HEK293 (cell line): ENCODE data around the gene SAE1.

Source experiments
- BCL11A ChIP-seq: fragments of 450-650 bp; formaldehyde crosslinking; IDR thresholded peaks from 2 replicates; pipeline ENCODE4 v1.5.1; 2016; ENCODE audit warnings: low read depth, missing biosample characterization, missing genetic modification characterization
- GLI2 ChIP-seq: fragments of 450-650 bp; formaldehyde crosslinking; IDR thresholded peaks from 2 replicates; pipeline ENCODE4; 2017; ENCODE audit warnings: missing biosample characterization, missing genetic modification characterization, low read depth, borderline replicate concordance
- HIC1 ChIP-seq: fragments of 450-650 bp; formaldehyde crosslinking; IDR thresholded peaks from 2 replicates; pipeline ENCODE4 v1.5.1; 2016; ENCODE audit warnings: missing biosample characterization, missing genetic modification characterization
- HOXA7 ChIP-seq: sonication (generic); formaldehyde crosslinking; IDR thresholded peaks from 2 replicates; pipeline ENCODE4 v1.8.1; 2022; ENCODE audit warnings: missing genetic modification reagents, borderline replicate concordance
- KLF17 ChIP-seq: fragments of 450-650 bp; formaldehyde crosslinking; IDR thresholded peaks from 2 replicates; pipeline ENCODE4 v1.5.1; 2016; ENCODE audit warnings: missing biosample characterization, missing genetic modification characterization
- OVOL3 ChIP-seq: fragments of 450-650 bp; formaldehyde crosslinking; IDR thresholded peaks from 2 replicates; pipeline ENCODE4 v1.5.1; 2016; ENCODE audit warnings: missing biosample characterization, missing genetic modification characterization
- SP7 ChIP-seq: fragments of 450-650 bp; formaldehyde crosslinking; IDR thresholded peaks from 2 replicates; pipeline ENCODE4 v1.5.1; 2016; ENCODE audit warnings: missing biosample characterization, missing genetic modification characterization
- WT1 ChIP-seq: fragments of 450-650 bp; formaldehyde crosslinking; IDR thresholded peaks from 2 replicates; pipeline ENCODE4 v1.5.1; 2016; ENCODE audit warnings: missing biosample characterization, missing genetic modification characterization
- ZBTB21 ChIP-seq: fragments of 450-650 bp; formaldehyde crosslinking; IDR thresholded peaks from 2 replicates; pipeline ENCODE4 v1.5.1; 2017; ENCODE audit warnings: missing biosample characterization, missing genetic modification characterization
- ZBTB26 ChIP-seq: fragments of 450-650 bp; formaldehyde crosslinking; optimal IDR thresholded peaks from 2 replicates; pipeline ENCODE3; 2016; ENCODE audit warnings: missing biosample characterization, mild to moderate bottlenecking, missing genetic modification characterization
- ZNF138 ChIP-seq: fragments of 450-650 bp; formaldehyde crosslinking; IDR thresholded peaks from 2 replicates; pipeline ENCODE4 v1.5.1; 2016; ENCODE audit warnings: missing biosample characterization, missing genetic modification characterization, borderline replicate concordance
- ZNF175 ChIP-seq: fragments of 450-650 bp; formaldehyde crosslinking; IDR thresholded peaks from 2 replicates; pipeline ENCODE4 v1.5.1; 2016; ENCODE audit warnings: missing biosample characterization, missing genetic modification characterization
- ZNF248 ChIP-seq: fragments of 450-650 bp; formaldehyde crosslinking; IDR thresholded peaks from 2 replicates; pipeline ENCODE4 v1.5.1; 2017; ENCODE audit warnings: missing biosample characterization, missing genetic modification characterization
- ZNF26 ChIP-seq: fragments of 450-650 bp; formaldehyde crosslinking; IDR thresholded peaks from 2 replicates; pipeline ENCODE4 v1.5.1; 2016; ENCODE audit warnings: missing biosample characterization, missing genetic modification characterization
- ZNF274 ChIP-seq, 2 experiments: fragments of 200-500 bp in 1 of 2; fragments of 450-650 bp in 1 of 2; sonication (Bioruptor generic) in 1 of 2; formaldehyde crosslinking in 1 of 2; IDR thresholded peaks; 2 replicates each; pipeline versions ENCODE4 v1.5.1 to v1.6.1; 2014 to 2016; ENCODE audit warnings: borderline replicate concordance in 1 of 2, inconsistent platforms in 1 of 2, low read length in 1 of 2, missing biosample characterization in 1 of 2, missing genetic modification characterization in 1 of 2
- ZNF335 ChIP-seq: fragments of 450-650 bp; formaldehyde crosslinking; conservative IDR thresholded peaks from 2 replicates; pipeline ENCODE4 v1.5.1; 2016; ENCODE audit warnings: missing biosample characterization, missing genetic modification characterization
- ZNF416 ChIP-seq: fragments of 450-650 bp; formaldehyde crosslinking; IDR thresholded peaks from 2 replicates; pipeline ENCODE4 v1.5.1; 2016; ENCODE audit warnings: missing biosample characterization, missing genetic modification characterization
- ZNF433 ChIP-seq: fragments of 450-650 bp; formaldehyde crosslinking; IDR thresholded peaks from 2 replicates; pipeline ENCODE4 v1.5.1; 2016; ENCODE audit warnings: missing biosample characterization, missing genetic modification characterization, low read depth
- ZNF510 ChIP-seq: fragments of 450-650 bp; formaldehyde crosslinking; IDR thresholded peaks from 2 replicates; pipeline ENCODE4 v1.5.1; 2018; ENCODE audit warnings: mild to moderate bottlenecking, missing genetic modification characterization, missing biosample characterization; ENCODE audit not compliant: insufficient replicate concordance
- ZNF560 ChIP-seq: fragments of 450-650 bp; formaldehyde crosslinking; IDR thresholded peaks from 2 replicates; pipeline ENCODE4 v1.5.1; 2017; ENCODE audit warnings: missing biosample characterization, missing genetic modification characterization, borderline replicate concordance
- ZNF654 ChIP-seq: fragments of 450-650 bp; formaldehyde crosslinking; IDR thresholded peaks from 2 replicates; pipeline ENCODE4 v1.5.1; 2016; ENCODE audit warnings: low read depth, missing biosample characterization, missing genetic modification characterization
- ZNF701 ChIP-seq: fragments of 450-650 bp; formaldehyde crosslinking; IDR thresholded peaks from 2 replicates; pipeline ENCODE4 v1.5.1; 2016; ENCODE audit warnings: missing biosample characterization, missing genetic modification characterization
- ZSCAN5A ChIP-seq: fragments of 450-650 bp; formaldehyde crosslinking; IDR thresholded peaks from 2 replicates; pipeline ENCODE4 v1.5.1; 2016; ENCODE audit warnings: missing biosample characterization, missing genetic modification characterization

SAE1 gene

GRCh38 chr19:47109541-47110375 is 20.9 kb upstream of the SAE1 start (continued):
- TF ChIP-seq ZNF416 (tag by site-specific recombination) (no peak), ZNF560 (no peak), ZBTB26 (no peak), BCL11A (no peak), ZNF175 (tag by site-specific recombination) (no peak), ZNF701 (tag by site-specific recombination) (no peak), ZSCAN5A (no peak), GLI2 (tag by site-specific recombination) (no peak), ZNF510 (tag by site-specific recombination) (no peak), ZNF654 (tag by site-specific recombination) (no peak), OVOL3 (tag by site-specific recombination) (no peak), ZNF274 (IDR thresholded peaks at IDR 0.05; ENCODE audit: low read length) (no peak), ZNF274 (tag by site-specific recombination; IDR thresholded peaks at IDR 0.05; ENCODE audit: borderline replicate concordance) (no peak), WT1 (tag by site-specific recombination) (no peak), ZBTB21 (tag by site-specific recombination) (no peak), KLF17 (no peak), HIC1 (tag by site-specific recombination) (no peak), SP7 (tag by site-specific recombination) (peak; percentile 43; the same call in 1 of the 2 replicates), ZNF26 (tag by site-specific recombination) (no peak), HOXA7 (CRISPR knock-in tag) (no peak), ZNF335 (peak; percentile 52), ZNF248 (tag by site-specific recombination) (no peak), ZNF138 (tag by site-specific recombination) (no peak), ZNF433 (tag by site-specific recombination) (no peak)
